ENCODE data around the gene NDUFA7. TPM values are rescaled to one million over a fixed set of nuclear protein-coding genes. Genes with fewer than 3 reads are reported as not detected.

Gene NDUFA7
- total and polyA plus RNA-seq, 2 of the 13 experiments (the other 11 are each of a cell fraction or from before 2014, with no cell fraction given), result 64.5 to 71.5 TPM

DNA sequence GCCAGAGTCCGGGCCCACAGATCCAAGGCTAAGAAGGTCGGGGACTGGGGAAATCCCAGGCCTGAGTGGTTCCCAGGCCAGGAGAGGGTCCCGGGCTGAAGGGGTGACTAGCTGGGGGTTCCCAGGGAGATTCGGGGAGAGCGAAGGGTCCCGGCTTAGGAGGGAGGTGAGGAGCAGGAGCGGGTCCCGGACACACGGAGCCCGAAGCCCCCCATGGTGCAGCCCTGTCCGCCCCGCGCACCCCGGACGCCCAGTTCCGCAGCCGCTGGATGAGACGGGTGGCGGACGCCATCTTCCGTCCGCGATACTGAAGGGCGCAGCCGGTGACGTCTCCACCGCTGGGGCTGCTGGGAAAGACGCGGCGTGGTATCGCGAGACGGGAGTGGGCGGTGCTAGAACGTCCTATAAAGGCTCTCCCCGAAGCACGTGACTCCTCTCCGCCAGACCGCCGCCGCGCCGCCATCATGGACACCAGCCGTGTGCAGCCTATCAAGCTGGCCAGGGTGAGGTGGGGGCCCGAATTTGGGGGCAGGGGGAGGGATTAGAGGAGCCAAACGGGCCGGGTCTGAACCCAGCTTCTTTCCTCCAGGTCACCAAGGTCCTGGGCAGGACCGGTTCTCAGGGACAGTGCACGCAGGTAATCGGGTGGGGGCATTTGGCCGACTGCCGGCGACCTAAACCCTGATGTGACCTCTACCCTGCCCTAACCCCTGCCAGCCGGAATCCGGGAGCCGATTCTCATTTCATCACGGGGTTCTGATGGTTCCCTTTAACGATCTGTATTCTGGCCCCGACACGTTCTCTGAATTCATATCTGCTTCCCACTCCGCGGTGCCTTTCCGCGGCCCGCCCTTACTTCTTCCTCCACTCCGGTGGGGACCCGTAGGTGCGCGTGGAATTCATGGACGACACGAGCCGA, at the start of gene NDUFA7, which contains the start of gene RPS28 (continued):
- peak; percentile 60 for TF ChIP-seq FOSL2 (CRISPR knock-in tag; IDR thresholded peaks at IDR 0.05)
- no peak for TF ChIP-seq NR2F6 (IDR thresholded peaks at IDR 0.05)
- peak; percentile 54; the same call in 1 of the 2 replicates for TF ChIP-seq NR2F6 (CRISPR knock-in tag; IDR thresholded peaks at IDR 0.05)
- peak; percentile 90 for TF ChIP-seq POGZ (CRISPR knock-in tag; IDR thresholded peaks at IDR 0.05)
- no peak for TF ChIP-seq MTA1 (CRISPR knock-in tag; IDR thresholded peaks at IDR 0.05; ENCODE audit: borderline replicate concordance)
- TF ChIP-seq ZNF790 (CRISPR knock-in tag; IDR thresholded peaks at IDR 0.05; ENCODE audit: borderline replicate concordance), result peak; percentile 25; the same call in 1 of the 2 replicates
- TF ChIP-seq KLF16 (CRISPR knock-in tag; IDR thresholded peaks at IDR 0.05), result peak in 1 of 2 experiments; percentile 72; a peak in 1 of 4 replicates
- 0 out of 2 replicates have a peak, but pooled peaks have one; percentile 42 for TF ChIP-seq MEF2D (CRISPR knock-in tag; IDR thresholded peaks at IDR 0.05)
- peak; percentile 79 for TF ChIP-seq ZGPAT (CRISPR knock-in tag; IDR thresholded peaks at IDR 0.05)
- TF ChIP-seq, protein P1, sequence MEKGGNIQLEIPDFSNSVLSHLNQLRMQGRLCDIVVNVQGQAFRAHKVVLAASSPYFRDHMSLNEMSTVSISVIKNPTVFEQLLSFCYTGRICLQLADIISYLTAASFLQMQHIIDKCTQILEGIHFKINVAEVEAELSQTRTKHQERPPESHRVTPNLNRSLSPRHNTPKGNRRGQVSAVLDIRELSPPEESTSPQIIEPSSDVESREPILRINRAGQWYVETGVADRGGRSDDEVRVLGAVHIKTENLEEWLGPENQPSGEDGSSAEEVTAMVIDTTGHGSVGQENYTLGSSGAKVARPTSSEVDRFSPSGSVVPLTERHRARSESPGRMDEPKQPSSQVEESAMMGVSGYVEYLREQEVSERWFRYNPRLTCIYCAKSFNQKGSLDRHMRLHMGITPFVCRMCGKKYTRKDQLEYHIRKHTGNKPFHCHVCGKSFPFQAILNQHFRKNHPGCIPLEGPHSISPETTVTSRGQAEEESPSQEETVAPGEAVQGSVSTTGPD (CRISPR knock-in tag; IDR thresholded peaks at IDR 0.05), result peak; percentile 73
- peak; percentile 88; the same call in 1 of the 2 replicates for TF ChIP-seq ZNF235 (CRISPR knock-in tag; IDR thresholded peaks at IDR 0.05; ENCODE audit: borderline replicate concordance)
- no peak; the same call in 1 of the 2 replicates for TF ChIP-seq ZNF160 (CRISPR knock-in tag; IDR thresholded peaks at IDR 0.05)
- TF ChIP-seq CHD4 (IDR thresholded peaks at IDR 0.05; ENCODE audit: borderline replicate concordance, low read length), result no peak
- peak; percentile 88 for TF ChIP-seq GABPB1 (CRISPR knock-in tag; IDR thresholded peaks at IDR 0.05)
- peak; percentile 17; the same call in 1 of the 2 replicates for TF ChIP-seq ZFP36L1 (CRISPR knock-in tag; IDR thresholded peaks at IDR 0.05)
- peak; percentile 52 for TF ChIP-seq ZEB1 (IDR thresholded peaks at IDR 0.05; ENCODE audit: insufficient replicate concordance, low read depth)
- peak; percentile 34; the same call in 1 of the 2 replicates for TF ChIP-seq ZNF430 (CRISPR knock-in tag; IDR thresholded peaks at IDR 0.05)
- TF ChIP-seq TBL1XR1 (IDR thresholded peaks at IDR 0.05; ENCODE audit: borderline replicate concordance, low read length, partially characterized antibody), result peak; percentile 25
- TF ChIP-seq ZNF17 (CRISPR knock-in tag; IDR thresholded peaks at IDR 0.05), result no peak
- TF ChIP-seq ZNF607 (CRISPR knock-in tag; IDR thresholded peaks at IDR 0.05; ENCODE audit: borderline replicate concordance), result 0 out of 2 replicates have a peak, but pooled peaks have one; percentile 31
- no peak; the same call in 1 of the 2 replicates for TF ChIP-seq ZBTB20 (CRISPR knock-in tag; IDR thresholded peaks at IDR 0.05; ENCODE audit: borderline replicate concordance, low read depth)
- 0 out of 2 replicates have a peak, but pooled peaks have one; percentile 51 for TF ChIP-seq ZFP41 (CRISPR knock-in tag; IDR thresholded peaks at IDR 0.05; ENCODE audit: borderline replicate concordance)
- no peak for TF ChIP-seq SOX6 (IDR thresholded peaks at IDR 0.05)
- TF ChIP-seq SOX6 (CRISPR knock-in tag; IDR thresholded peaks at IDR 0.05), result peak; percentile 66; the same call in 1 of the 2 replicates
- TF ChIP-seq ATM (IDR thresholded peaks at IDR 0.05; ENCODE audit: borderline replicate concordance), result no peak

Measured in HepG2 (cell line).